H54 (cell line): ENCODE results near the gene DIAPH2.

Source experiments
- DNase-seq: peaks from one replicate; pipeline ENCODE4 v3.0.0; 2011; ENCODE audit warnings: low spot score, mixed read lengths; ENCODE audit not compliant: insufficient read length
- FAIRE-seq: peaks from 3 replicates; lab custom pipeline; 2011; peaks lifted over from hg19 to GRCh38; lab: Jason Lieb, UNC
- POLR2A ChIP-seq: IDR thresholded peaks from 2 replicates; pipeline ENCODE4 v1.6.1; 2011; ENCODE audit warnings: low read depth, mild to moderate bottlenecking, low read length

DIAPH2 gene

GRCh38 chrX:97332963-97333362 lies 648.3 kb downstream of the DIAPH2 start:
- DNase-seq (no peak), FAIRE-seq (no peak)
- no peak for TF ChIP-seq POLR2A

GRCh38 chrX:97334850-97335249 lies 650.2 kb downstream of the DIAPH2 start:
- no peak for DNase-seq
- TF ChIP-seq POLR2A: no peak

GRCh38 chrX:97344724-97345123 lies 660.1 kb downstream of the DIAPH2 start:
- FAIRE-seq: no peak
- DNase-seq: no peak
- no peak for TF ChIP-seq POLR2A

More at GRCh38 chrX:97334850-97335249, 650.2 kb downstream of the DIAPH2 start:
- FAIRE-seq: no peak

DNA sequence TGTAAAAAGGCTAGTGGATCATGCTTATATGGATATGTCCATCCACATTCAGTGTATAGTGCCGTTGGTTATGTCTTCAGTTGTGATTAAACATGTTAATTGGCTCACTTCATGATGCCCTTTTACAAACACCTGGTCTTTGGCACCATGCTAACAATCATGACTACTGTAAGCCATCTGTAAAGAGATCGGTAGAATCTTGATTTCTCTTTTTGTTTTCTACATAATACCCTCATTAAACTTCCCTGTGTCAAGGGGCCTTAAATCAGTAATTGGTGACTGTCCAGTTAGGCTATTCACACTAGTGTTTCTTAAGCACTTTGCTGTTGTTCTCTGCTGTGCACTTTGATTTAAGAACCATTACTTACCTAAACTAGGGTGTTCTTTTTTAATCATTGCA lies 674.3 kb downstream of the DIAPH2 start:
- FAIRE-seq (no peak), DNase-seq (no peak)
- TF ChIP-seq POLR2A: no peak

DNA sequence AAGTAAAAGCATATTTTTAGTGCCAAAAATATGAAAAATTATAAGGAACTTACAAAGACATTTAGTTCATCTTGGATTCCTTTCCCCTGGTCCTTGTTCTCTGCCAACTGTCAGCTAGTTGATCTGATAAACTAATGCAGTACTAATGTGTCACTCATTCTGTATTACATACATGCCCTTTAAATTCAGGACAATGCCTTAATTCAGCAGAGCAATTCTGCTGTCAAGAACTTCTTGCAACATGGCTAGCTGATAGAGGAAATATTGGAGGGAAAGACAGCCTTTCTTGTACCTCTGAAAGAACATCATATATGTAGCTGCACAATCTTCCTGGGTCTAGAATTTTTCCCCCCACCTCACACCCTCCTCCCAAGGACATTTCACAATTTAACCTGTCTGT lies 679.2 kb downstream of the DIAPH2 start:
- FAIRE-seq: no peak
- no peak for TF ChIP-seq POLR2A
- no peak for DNase-seq

DNA sequence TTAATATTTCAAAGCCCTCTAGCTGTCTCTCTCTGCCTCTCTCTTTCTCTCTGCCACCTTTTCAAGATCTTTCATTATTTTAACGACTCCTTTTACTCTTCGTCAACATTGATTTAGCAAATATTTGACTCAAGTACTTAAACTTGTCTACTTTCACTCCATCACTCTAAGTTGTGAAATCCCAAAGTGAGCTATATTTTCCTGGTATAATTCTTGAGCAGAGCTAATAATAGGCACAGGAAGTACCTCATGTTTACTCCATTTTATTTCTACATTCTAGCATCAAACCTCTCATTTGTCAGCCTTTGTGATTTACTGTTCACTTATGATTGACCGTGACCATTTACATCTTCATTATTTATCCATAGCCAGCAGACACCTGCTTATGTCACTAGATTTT lies 681.6 kb downstream of the DIAPH2 start:
- DNase-seq: no peak
- no peak for TF ChIP-seq POLR2A
- no peak for FAIRE-seq

DNA sequence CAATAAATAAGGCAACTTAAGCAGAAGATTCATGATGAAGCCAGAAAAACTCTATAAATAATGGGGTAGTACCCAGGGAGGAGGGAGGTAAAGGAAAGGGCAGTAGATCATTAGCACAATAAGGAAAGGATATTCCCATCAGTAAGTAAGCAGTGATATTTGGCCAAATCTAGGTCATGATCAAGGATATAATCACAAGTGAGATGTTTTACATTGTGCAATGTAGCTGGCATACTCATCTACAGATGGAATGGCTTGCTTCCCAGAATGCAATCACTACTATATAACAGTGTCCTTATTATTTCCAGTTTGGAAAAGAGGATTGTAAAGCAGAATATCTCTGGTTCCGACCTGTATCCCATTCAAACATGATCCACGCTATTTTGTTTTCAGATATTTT lies 682.5 kb downstream of the DIAPH2 start:
- TF ChIP-seq POLR2A: no peak
- DNase-seq (no peak), FAIRE-seq (no peak)

GRCh38 chrX:97369947-97370346 lies 685.3 kb downstream of the DIAPH2 start:
- no peak for TF ChIP-seq POLR2A
- FAIRE-seq (no peak), DNase-seq (no peak)

DNA sequence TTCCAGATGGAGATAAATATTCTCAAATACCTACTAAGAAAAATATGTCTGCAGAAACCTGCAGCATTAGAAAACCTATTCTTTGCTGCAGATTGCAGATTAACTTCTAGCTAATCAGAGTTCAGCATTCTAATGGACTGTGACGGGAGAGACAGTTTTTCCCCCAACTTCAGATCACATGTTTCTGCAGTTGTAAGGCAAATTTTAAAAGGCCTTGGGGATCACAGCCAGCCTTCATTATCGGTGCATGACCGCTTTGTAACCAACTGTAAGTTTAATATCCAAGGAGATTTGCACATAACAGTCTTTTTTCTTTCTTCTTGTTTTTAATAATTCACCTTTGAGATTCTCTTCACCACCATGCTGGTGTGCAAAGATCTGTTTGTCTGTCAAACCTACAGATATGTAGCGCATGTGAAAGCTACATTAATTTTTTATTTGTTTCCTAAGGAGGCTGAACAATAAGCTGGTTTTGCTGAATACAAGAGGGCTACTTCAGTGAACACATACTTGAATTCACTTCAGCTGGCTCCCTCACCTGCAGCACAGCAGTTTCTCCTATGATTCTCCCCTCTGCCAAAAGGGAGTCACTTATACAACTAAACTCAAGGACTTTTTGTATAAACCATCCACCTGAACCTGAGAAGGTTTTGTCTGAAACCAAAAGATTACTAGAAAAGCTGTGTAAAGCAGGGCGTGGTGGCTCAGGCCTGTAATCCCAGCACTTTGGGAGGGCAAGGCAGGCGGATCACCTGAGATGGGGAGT lies 687.5 kb downstream of the DIAPH2 start:
- no peak for DNase-seq
- no peak for TF ChIP-seq POLR2A
- FAIRE-seq: no peak

- no peak for TF ChIP-seq POLR2A
- DNase-seq (no peak), FAIRE-seq (no peak)
Observed at GRCh38 chrX:97374266-97374665, 689.6 kb downstream of the DIAPH2 start.

DNA sequence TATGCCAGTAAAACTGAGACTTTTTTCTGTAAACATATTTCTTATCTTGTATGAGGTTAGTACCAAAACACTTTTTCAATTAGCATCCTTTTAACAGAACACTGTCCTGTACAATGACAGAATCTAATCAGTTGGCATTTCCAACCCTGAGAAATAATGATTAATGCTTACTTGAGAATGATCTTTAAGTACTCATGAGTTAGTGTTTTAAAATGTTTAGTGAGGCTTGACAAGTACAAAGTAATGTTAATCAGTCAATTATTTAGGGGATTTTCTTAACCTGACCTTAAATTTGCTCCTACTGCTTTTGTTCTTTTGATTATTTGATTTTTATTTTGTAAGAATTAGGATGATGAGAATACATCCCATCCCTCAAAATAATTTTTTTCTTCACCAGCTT lies 695.6 kb downstream of the DIAPH2 start:
- no peak for TF ChIP-seq POLR2A
- FAIRE-seq (no peak), DNase-seq (no peak)

- DNase-seq (no peak), FAIRE-seq (no peak)
- no peak for TF ChIP-seq POLR2A
Observed at GRCh38 chrX:97384685-97385084, 700.0 kb downstream of the DIAPH2 start.

DNA sequence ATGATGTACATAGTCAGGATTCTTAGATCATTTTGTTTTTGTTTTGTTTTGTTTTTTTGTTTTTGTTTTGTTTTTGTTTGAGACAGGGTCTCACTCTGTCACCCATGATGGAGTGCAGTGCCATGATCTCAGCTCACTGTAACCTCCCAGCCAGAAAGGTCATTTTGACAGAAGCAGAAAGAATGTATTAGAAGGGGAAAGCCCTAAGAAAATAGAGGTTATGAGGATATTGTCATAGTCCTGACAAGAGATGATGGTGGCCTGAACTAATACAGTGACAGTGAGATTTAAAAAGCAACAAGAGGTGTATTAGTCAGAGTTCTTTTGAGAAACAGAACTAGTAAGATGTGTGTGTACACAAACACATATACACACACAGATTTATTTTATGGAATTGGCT lies 702.4 kb downstream of the DIAPH2 start:
- DNase-seq (no peak), FAIRE-seq (no peak)
- TF ChIP-seq POLR2A: no peak

DNA sequence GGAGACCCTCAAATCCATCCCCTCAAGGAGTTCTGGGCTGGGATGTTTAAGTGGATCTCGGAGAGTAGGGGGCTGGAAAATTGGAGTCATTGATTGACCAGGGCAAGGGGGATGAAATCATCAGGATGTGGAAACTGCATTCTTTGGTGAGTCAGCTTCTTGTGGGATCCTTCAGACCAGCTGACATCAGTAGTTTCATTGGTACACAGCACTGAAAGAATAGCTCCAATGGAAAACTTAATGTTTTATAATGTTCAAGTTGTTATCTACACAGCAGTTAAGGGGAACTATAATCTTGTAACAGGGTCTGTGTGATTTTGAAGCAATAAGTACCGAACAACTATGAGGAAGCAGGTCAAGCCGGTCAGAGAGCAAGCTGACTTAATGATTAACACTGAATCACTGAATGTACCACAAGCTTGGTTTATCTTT lies 705.1 kb downstream of the DIAPH2 start:
- peak; percentile 70 for FAIRE-seq
- no peak for TF ChIP-seq POLR2A
- no peak for DNase-seq

- no peak for FAIRE-seq
- TF ChIP-seq POLR2A: no peak
- DNase-seq: no peak
Observed at GRCh38 chrX:97397371-97397770, 712.7 kb downstream of the DIAPH2 start.

DNA sequence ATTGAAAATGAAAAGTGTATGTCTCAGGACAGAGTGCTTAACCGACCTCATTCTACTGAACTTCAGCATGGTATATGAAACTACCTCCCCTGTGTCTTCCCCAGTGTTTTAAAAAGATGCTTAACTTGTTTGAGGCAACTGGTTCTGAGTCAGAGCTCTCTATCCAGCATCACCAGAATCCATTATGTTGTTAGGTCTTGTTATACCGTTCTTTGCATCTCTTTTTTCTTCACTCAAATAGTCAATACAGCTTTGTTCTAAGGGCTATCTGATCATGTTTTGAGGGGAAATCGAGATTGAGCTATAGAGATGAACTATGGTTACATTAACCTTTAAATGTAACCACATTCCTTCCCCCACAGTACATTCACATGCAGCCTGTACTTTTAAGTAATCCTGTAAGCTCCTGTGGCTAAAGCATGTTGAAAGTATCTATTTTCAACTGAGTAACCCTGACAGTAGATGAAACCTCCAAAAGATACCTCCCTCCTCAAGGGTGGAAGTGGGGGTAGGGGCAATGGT lies 713.4 kb downstream of the DIAPH2 start:
- FAIRE-seq: no peak

More for the DNA sequence above, 713.4 kb downstream of the DIAPH2 start:
- no peak for TF ChIP-seq POLR2A
- no peak for DNase-seq
